GM12878 (cell line): ENCODE data around the gene SARS2. TPM values are rescaled to one million over a fixed set of nuclear protein-coding genes. Genes with fewer than 3 reads are reported as not detected.

Experiments
- ATF7 ChIP-seq: fragments of 450-650 bp; IDR thresholded peaks from 2 replicates; pipeline ENCODE4 v1.6.1; 2016; ENCODE audit warnings: low read depth, mild to moderate bottlenecking
- BHLHE40 ChIP-seq, 2 experiments: fragments of 450-650 bp in 1 of 2; IDR thresholded peaks; 2 replicates each; pipeline ENCODE4 v1.6.1; 2011 to 2017; ENCODE audit warnings: low read depth in 2 of 2, borderline replicate concordance in 1 of 2, improper control_type of control experiment in 1 of 2, low read length in 1 of 2, mild to moderate bottlenecking in 1 of 2
- BRCA1 ChIP-seq: IDR thresholded peaks from 2 replicates; pipeline ENCODE4 v1.6.1; 2011; ENCODE audit warnings: low read depth, low read length, improper control_type of control experiment
- CBX3 ChIP-seq: fragments of 200-600 bp; sonication (generic); IDR thresholded peaks from 2 replicates; pipeline ENCODE4 v1.6.1; 2016; ENCODE audit warnings: low read depth, borderline replicate concordance
- GABPA ChIP-seq: IDR thresholded peaks from 2 replicates; pipeline ENCODE4 v1.6.1; 2014; ENCODE audit warnings: antibody characterized with exemption, low read depth, mild to moderate bottlenecking, inconsistent platforms
- KDM1A ChIP-seq: fragments of 200-600 bp; sonication (generic); IDR thresholded peaks from 2 replicates; pipeline ENCODE4 v1.6.1; 2016; ENCODE audit warnings: borderline replicate concordance
- POU2F2 ChIP-seq: IDR thresholded peaks from 3 replicates; pipeline ENCODE4 v1.6.1; 2011; ENCODE audit warnings: low read depth, mild to moderate bottlenecking, low read length, borderline replicate concordance
- RB1 ChIP-seq: fragments of 450-650 bp; formaldehyde crosslinking; IDR thresholded peaks from 2 replicates; pipeline ENCODE4 v1.6.1; 2017; ENCODE audit warnings: mild to moderate bottlenecking, borderline replicate concordance
- SMAD5 ChIP-seq: IDR thresholded peaks from 2 replicates; pipeline ENCODE4 v1.6.1; 2016; ENCODE audit warnings: antibody characterized with exemption, low read depth
- SREBF1 ChIP-seq: IDR thresholded peaks from 2 replicates; pipeline ENCODE4 v1.6.1; 2012; ENCODE audit warnings: mild to moderate bottlenecking, low read length
- SUZ12 ChIP-seq: fragments of 200-600 bp; sonication (generic); IDR thresholded peaks from one replicate; pipeline ENCODE4 v1.6.1; 2018; ENCODE audit warnings: antibody characterized with exemption, mild to moderate bottlenecking; ENCODE audit not compliant: unreplicated experiment
- TCF12 ChIP-seq: IDR thresholded peaks from 2 replicates; pipeline ENCODE4 v1.6.1; 2011; ENCODE audit warnings: low read depth, mild to moderate bottlenecking, low read length
- WRNIP1 ChIP-seq: IDR thresholded peaks from 2 replicates; pipeline ENCODE4 v1.6.1; 2011; ENCODE audit warnings: low read depth, low read length, improper control_type of control experiment, borderline replicate concordance
- polyA plus RNA-seq, 11 experiments: library from polyadenylated mRNA; depleted of rRNA in 4 of 11; unstranded in 6 of 11; stranded (reverse) in 5 of 11; fragments of >200 nt; fragmentation: Nextera tagmentation in 4 of 11; fragmentation: Illumina TruSeq in 1 of 11; extraction: Ambion mirVana in 4 of 11; extraction: Trizol in 1 of 11; gene quantifications; 1 replicate in 1 of 11; 2 replicates in 10 of 11; pipeline versions ENCODE4 v1.2.1 to v1.2.3, GENCODE V29; 2011 to 2016; ENCODE audit warnings: inconsistent platforms in 2 of 11, missing spikeins in 2 of 11, low read depth in 1 of 11
- total RNA-seq, 4 experiments: library from RNA; depleted of rRNA in 3 of 4; stranded (reverse); fragments of >200 nt in 3 of 4; fragmentation: Illumina TruSeq in 1 of 4; extraction: Trizol in 1 of 4; gene quantifications; 2 replicates each; pipeline versions ENCODE4 v1.2.1 to v1.2.3, GENCODE V29; 2013 to 2021
- TF ChIP-seq, protein P1 (sequence below): fragments of 450-650 bp; formaldehyde crosslinking; IDR thresholded peaks from 2 replicates; pipeline ENCODE4 v1.4.0; 2022; ENCODE audit warnings: mild to moderate bottlenecking, moderate library complexity
- TF ChIP-seq, protein P2 (sequence below): IDR thresholded peaks from 2 replicates; pipeline ENCODE4 v1.6.1; 2012; ENCODE audit warnings: low read depth, low read length, improper control_type of control experiment
- TF ChIP-seq, protein P3 (sequence below): fragments of 450-650 bp; IDR thresholded peaks from 2 replicates; pipeline ENCODE4 v1.6.1; 2017; ENCODE audit warnings: borderline replicate concordance
- TF ChIP-seq, protein P4 (sequence below): fragments of 450-650 bp; IDR thresholded peaks from 2 replicates; pipeline ENCODE4 v1.6.1; 2014; ENCODE audit warnings: mild to moderate bottlenecking
- TF ChIP-seq, protein P5 (sequence below): fragments of 450-650 bp; formaldehyde crosslinking; IDR thresholded peaks from 2 replicates; pipeline ENCODE4 v1.5.0; 2022; ENCODE audit warnings: mild to moderate bottlenecking, missing genetic modification characterization
- TF ChIP-seq, protein P6 (sequence below): IDR thresholded peaks from 2 replicates; pipeline ENCODE4 v1.6.1; 2012; ENCODE audit warnings: low read length, inconsistent platforms

SARS2 gene
- total and polyA plus RNA-seq, 10 of the 15 experiments (the other 5 are each of a cell fraction or from before 2014, with no cell fraction given): 2.6 to 50.3 (median 27.5) TPM

DNA sequence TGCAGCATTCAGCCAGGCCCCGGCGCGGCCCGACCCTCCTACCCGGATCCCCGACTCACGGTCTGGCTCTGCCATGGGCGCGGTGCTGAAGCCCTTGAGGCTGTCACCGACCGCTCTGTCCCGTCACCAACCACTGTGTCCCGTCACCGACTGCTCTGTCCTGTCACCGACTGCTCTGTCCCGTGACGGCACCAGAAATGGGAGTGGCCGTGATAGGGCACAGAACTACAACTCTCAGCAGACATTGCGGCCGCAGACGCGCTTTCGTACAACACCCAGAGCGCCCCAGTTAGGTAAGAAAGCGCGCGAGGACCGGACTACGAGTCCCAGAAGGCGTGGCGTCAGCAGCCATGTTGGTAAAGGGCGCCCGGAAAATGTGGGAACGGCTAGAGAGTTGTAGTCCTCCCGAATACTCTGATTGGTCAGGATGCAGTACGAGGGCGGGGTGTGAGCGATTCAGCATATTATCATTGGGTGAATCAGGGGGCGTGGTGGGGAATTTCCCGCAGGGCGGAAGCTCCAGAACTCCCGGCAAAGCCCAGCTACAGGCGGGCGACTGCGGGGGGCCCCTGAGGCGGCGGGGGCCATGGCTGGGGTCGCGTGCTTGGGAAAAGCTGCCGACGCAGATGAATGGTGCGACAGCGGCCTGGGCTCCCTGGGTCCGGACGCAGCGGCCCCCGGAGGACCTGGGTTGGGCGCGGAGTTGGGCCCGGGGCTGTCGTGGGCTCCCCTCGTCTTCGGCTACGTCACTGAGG, 30.9 kb downstream of the SARS2 start, which contains the start of the genes NFKBIB and SIRT2 (continued):
- TF ChIP-seq, protein P1, sequence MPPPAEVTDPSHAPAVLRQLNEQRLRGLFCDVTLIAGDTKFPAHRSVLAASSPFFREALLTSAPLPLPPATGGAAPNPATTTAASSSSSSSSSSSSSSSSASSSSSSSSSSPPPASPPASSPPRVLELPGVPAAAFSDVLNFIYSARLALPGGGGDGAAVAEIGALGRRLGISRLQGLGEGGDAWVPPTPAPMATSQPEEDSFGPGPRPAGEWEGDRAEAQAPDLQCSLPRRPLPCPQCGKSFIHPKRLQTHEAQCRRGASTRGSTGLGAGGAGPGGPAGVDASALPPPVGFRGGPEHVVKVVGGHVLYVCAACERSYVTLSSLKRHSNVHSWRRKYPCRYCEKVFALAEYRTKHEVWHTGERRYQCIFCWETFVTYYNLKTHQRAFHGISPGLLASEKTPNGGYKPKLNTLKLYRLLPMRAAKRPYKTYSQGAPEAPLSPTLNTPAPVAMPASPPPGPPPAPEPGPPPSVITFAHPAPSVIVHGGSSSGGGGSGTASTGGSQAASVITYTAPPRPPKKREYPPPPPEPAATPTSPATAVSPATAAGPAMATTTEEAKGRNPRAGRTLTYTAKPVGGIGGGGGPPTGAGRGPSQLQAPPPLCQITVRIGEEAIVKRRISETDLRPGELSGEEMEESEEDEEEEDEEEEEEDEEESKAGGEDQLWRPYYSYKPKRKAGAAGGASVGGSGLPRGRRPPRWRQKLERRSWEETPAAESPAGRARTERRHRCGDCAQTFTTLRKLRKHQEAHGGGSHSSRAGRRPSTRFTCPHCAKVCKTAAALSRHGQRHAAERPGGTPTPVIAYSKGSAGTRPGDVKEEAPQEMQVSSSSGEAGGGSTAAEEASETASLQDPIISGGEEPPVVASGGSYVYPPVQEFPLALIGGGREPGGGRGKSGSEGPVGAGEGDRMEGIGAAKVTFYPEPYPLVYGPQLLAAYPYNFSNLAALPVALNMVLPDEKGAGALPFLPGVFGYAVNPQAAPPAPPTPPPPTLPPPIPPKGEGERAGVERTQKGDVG (CRISPR knock-in tag): no peak
- TF ChIP-seq POU2F2: peak; percentile 43; the same call in 1 of the 3 replicates
- TF ChIP-seq CBX3: no peak
- TF ChIP-seq SMAD5: peak; percentile 47; the same call in 1 of the 2 replicates
- TF ChIP-seq, protein P2, sequence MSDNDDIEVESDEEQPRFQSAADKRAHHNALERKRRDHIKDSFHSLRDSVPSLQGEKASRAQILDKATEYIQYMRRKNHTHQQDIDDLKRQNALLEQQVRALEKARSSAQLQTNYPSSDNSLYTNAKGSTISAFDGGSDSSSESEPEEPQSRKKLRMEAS: 0 out of 2 replicates have a peak, but pooled peaks have one; percentile 7
- no peak for TF ChIP-seq BRCA1
- peak; percentile 90 for TF ChIP-seq GABPA
- no peak for TF ChIP-seq TCF12
- TF ChIP-seq ATF7: peak; percentile 52; the same call in 1 of the 2 replicates
- TF ChIP-seq, protein P3, sequence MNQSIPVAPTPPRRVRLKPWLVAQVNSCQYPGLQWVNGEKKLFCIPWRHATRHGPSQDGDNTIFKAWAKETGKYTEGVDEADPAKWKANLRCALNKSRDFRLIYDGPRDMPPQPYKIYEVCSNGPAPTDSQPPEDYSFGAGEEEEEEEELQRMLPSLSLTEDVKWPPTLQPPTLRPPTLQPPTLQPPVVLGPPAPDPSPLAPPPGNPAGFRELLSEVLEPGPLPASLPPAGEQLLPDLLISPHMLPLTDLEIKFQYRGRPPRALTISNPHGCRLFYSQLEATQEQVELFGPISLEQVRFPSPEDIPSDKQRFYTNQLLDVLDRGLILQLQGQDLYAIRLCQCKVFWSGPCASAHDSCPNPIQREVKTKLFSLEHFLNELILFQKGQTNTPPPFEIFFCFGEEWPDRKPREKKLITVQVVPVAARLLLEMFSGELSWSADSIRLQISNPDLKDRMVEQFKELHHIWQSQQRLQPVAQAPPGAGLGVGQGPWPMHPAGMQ: no peak
- no peak for TF ChIP-seq KDM1A
- TF ChIP-seq WRNIP1: no peak
- TF ChIP-seq SREBF1: peak; percentile 71
- peak; percentile 65 for TF ChIP-seq RB1
- TF ChIP-seq SUZ12: no peak
- peak; percentile 77 to 92 for TF ChIP-seq BHLHE40 (IDR thresholded peaks at IDR 0.05; ENCODE audit: borderline replicate concordance in 1 of 2, low read depth in 2 of 2, low read length in 1 of 2)
- TF ChIP-seq, protein P4, sequence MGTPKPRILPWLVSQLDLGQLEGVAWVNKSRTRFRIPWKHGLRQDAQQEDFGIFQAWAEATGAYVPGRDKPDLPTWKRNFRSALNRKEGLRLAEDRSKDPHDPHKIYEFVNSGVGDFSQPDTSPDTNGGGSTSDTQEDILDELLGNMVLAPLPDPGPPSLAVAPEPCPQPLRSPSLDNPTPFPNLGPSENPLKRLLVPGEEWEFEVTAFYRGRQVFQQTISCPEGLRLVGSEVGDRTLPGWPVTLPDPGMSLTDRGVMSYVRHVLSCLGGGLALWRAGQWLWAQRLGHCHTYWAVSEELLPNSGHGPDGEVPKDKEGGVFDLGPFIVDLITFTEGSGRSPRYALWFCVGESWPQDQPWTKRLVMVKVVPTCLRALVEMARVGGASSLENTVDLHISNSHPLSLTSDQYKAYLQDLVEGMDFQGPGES: peak; percentile 75
- TF ChIP-seq, protein P5, sequence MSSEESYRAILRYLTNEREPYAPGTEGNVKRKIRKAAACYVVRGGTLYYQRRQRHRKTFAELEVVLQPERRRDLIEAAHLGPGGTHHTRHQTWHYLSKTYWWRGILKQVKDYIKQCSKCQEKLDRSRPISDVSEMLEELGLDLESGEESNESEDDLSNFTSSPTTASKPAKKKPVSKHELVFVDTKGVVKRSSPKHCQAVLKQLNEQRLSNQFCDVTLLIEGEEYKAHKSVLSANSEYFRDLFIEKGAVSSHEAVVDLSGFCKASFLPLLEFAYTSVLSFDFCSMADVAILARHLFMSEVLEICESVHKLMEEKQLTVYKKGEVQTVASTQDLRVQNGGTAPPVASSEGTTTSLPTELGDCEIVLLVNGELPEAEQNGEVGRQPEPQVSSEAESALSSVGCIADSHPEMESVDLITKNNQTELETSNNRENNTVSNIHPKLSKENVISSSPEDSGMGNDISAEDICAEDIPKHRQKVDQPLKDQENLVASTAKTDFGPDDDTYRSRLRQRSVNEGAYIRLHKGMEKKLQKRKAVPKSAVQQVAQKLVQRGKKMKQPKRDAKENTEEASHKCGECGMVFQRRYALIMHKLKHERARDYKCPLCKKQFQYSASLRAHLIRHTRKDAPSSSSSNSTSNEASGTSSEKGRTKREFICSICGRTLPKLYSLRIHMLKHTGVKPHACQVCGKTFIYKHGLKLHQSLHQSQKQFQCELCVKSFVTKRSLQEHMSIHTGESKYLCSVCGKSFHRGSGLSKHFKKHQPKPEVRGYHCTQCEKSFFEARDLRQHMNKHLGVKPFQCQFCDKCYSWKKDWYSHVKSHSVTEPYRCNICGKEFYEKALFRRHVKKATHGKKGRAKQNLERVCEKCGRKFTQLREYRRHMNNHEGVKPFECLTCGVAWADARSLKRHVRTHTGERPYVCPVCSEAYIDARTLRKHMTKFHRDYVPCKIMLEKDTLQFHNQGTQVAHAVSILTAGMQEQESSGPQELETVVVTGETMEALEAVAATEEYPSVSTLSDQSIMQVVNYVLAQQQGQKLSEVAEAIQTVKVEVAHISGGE: no peak
- TF ChIP-seq, protein P6, sequence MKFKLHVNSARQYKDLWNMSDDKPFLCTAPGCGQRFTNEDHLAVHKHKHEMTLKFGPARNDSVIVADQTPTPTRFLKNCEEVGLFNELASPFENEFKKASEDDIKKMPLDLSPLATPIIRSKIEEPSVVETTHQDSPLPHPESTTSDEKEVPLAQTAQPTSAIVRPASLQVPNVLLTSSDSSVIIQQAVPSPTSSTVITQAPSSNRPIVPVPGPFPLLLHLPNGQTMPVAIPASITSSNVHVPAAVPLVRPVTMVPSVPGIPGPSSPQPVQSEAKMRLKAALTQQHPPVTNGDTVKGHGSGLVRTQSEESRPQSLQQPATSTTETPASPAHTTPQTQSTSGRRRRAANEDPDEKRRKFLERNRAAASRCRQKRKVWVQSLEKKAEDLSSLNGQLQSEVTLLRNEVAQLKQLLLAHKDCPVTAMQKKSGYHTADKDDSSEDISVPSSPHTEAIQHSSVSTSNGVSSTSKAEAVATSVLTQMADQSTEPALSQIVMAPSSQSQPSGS: no peak
